HG03558 (cell line): ENCODE measurements around the gene EED.
A peak's percentile ranks its signal among the peaks of the same experiment; 100 is the strongest.
"Not testable (repeated sequence)": the region's sequence is repeated elsewhere in the genome, so short reads cannot be mapped to it uniquely, and the experiment has no call there.

Experiments
- ATAC-seq: cut with Tn5 transposase; IDR thresholded peaks from one replicate; pipeline ENCODE4 v1.9.1; 2021; ENCODE audit warnings: moderate number of reproducible peaks; ENCODE audit not compliant: unreplicated experiment; ENCODE audit errors: extremely low read depth

The EED gene

DNA sequence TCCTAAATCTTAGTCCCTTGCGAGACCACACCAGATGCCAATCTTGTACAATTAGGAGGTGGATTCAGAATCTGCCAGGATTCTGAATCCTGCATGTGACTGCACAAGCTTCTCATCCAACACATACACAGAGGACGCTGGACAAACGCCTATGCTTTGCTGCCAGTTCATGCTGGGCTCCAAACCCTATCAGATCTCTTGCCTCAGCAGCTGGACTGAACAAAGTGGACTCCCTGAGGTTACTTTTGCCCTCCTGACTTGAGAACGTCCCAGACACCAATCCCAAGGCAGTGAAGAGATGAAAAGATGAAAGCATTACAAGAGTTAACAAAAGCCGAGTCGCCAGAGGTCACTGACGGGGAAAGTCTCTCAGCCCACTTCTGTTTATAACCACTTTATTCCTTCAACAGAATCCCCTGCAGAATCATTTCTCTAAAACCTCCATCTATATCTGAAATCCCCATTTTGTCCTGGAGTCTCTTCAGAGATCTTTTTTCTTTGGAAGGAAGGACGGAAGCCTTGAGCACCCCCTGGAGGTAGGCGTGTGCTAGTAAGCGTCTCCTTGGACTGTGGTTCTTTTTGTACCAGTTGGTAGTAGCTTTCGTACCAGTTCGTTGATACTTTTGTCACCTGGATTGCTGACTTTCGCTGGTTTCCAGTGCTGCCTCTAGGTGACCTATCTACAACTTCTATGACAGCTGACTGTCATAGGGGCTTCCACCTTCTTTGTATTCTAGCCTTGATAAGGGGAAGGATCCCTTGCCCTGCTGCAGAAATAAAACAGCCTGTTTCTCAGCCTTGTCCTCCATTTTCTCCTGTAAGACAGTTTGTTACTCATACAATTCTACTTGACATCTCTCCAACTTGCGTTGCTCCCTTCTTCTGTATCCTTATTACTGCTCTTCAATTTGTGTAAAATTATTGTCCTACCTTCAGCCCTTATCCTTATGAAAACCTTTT lies 26.1 kb upstream of the EED start:
- peak; percentile 29 for ATAC-seq

DNA sequence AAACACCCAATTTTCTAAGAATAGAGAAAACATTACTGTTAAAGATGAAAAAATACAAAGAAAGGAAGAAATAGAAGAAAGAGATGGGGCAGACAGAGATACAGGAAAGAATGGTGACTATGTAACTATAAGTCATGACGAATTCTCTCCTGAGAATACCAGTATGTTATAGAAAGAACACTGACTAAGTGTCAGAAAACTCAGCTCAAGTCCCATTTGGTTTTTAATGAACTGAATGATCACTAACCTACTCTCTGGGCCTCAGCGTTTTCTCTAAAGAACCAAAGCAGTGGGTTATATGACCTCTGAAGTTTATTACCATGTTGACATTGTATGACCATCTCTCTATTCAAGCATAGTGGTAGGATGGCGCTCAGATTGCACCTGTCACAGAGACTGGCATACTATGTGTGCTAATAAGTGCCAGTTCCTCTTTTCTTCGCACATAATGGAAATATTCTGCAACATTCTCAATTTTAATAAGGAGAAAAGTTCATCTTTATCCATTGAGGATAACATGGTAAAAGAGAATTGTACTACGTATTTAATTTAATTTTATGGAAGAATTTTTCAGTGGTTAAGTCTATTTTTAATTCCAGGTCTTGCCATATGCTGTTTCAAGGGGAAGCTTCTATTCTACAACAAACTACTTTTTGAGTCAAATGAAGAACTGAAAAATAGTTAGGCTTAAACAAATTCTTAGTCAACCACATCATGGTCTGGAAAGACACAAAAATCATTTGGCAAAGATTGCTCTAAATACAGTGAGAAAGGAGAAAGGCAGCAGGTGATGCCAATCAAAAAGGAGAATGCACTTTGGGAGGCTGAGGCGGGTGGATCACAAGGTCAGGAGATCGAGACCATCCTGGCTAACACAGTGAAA lies 25.0 kb upstream of the EED start:
- ATAC-seq = peak; percentile 36

DNA sequence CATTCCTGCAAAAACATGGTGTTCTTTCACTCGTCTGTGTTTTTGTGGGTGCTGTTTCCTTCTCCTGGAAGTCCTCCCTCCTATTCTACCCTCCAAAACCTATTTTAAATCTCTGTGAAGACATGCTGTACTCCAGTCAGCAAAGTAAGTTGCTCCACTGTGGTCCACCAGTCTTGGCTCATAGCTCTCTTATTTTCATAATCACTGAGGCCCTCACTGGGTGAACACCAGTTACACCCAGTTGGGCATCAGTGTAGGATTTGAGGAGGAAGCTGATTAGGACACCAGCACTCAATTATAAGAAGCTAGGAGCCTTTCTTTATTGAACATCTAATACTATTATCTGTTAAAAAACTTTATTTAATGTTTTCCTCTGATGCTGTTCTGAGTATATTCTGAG lies 23.9 kb upstream of the EED start:
- ATAC-seq = no peak

DNA sequence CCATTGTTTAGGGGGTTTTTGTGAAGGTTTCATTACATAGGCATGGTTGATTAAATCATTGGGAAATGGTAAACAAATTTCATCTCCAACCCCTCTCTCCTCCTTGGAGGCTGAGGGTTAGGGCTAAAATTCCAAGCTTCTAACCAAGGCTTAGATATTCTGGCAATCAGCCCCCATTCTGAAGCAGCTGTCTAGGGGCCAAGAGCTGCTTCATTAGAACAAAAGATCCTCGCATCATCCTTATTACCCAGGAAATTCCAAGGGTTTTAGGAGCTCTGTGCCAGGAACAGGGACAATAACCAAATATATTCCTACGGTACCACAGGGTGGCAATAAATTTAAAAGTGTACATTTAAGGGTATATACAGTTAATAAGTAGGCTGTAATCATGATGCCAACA lies 22.5 kb upstream of the EED start:
- ATAC-seq = no peak

DNA sequence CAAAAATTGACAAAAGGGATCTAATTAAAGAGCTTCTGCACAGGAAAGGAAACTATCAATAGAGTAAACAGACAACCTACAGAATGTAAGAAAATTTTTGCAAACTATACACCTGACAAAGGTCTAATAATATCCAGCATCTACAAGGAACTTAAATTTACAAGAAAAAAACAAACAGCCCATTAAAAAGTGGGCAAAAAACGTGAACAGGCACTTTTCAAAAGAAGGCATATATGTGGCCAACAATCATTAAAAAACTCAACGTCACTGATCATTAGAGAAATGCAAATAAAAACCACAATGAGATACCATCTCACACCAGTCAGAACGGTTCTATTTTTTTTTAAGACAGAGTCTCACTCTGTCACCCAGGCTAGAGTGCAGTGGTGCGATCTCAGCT lies 20.0 kb upstream of the EED start:
- ATAC-seq = not testable (repeated sequence)

DNA sequence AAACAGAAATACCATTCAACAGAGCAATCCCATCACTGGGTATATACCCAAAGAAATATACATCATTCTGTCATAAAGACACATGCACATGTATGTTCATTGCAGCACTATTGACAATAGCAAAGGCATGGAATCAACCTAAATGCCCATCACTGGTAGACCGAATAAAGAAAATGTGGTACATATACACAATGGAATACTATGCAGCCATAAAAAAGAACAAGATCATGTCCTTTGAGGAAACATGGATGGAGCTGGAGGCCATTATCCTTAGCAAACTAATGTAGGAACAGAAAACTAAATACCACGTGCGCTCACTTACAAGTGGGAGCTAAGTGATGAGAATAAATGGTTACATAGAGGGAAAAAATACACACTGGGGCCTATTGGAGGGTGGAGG lies 19.2 kb upstream of the EED start:
- not testable (repeated sequence) for ATAC-seq

DNA sequence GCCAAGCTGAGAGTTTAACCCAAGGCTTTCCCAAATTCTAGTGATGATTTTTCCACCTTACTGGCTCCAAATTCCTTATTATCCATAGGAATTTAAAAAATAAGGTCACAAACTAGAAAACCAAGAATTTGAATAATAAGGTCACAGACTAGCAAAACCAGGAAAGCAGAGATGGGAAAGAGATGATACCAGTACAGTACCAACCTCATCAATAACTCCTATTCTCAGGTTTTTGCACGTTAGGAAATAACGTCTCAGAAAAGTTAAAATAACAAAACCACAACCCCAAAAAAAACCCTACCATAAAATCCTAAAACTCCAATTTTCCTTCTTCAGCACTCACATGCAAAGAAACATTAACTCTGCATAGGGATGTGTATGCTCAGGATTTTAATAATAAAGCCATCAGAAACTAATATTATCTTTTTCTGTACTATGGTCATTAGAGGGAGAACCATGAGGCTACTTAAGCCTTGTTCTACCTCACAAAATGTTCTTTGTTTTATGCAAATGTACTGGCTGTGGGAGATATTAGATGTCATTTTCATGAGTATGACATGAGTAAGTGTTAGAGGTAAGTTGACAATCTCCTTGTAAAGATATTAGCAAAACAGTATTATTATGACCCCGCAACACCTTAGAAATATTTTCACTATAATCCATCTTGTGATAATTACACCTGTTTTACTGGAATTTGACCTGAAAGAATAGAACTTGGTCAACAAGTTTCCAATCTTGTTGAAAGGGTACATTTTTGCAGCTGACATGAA lies 16.1 kb upstream of the EED start:
- no peak for ATAC-seq

DNA sequence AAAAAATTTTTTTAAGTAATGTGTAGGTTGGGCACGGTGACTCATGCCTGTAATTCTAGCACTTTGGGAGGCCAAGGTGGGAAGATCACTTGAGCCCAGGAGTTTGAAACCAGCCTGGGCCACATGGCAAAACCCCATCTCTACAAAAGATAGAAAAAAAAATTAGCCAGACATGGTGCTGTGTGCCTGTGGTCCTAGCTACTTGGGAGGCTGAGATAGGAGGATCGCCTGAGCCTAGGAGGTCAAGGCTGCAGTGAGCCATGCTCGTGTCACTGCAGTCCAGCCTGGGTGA lies 15.6 kb upstream of the EED start:
- ATAC-seq = not testable (repeated sequence)

DNA sequence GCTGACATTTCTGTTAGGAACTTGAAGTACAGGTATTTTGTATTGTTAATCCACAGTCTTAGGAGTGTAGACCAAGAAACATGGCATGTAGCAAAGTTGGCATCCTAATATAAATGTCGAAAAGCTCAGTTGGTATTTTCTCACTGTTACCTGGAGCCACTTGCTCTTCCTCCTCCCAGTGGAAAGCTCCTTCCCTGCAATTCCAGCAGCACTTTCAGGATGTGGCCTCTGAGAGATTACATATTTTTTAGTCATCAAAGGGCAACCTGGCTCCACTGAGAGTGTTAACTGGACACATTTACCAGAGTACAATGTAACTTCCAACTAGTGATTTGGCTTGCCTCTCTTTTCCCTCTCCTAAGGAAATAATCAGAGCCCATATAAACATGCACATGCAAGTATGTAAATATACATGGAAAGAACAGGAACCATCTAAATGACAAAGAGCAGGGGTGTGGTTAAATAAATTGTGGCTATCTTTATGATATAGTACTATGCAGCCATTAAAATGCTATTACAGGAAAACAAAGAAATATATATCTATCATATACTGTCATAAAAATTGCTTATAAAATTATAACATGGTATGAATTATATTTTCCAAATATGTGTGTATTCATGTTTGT lies 14.3 kb upstream of the EED start:
- ATAC-seq = no peak

DNA sequence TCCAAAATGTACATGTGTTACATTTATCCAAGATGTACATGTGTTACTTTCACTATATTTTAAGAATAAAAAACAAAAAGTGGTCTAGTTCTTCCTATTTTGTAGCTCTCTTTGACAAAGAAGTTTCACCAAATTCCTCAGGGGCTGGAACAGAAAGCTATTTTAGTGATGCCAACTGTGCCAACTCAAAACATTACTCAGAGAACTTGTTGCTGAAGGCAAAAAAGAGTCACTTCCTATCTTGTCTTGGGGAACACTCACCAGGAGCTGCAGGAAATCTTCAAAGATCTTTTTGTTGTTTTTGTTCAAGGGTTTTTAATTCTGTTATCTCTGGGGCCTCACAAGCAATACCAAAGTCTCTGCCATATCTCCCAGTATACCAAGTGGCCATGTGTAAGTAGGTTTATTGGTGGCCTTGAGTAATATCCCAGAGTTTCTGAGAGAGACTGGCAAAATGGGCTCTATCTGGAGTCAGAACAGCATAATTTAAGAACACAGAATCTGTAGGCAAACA lies 13.6 kb upstream of the EED start:
- ATAC-seq = no peak

DNA sequence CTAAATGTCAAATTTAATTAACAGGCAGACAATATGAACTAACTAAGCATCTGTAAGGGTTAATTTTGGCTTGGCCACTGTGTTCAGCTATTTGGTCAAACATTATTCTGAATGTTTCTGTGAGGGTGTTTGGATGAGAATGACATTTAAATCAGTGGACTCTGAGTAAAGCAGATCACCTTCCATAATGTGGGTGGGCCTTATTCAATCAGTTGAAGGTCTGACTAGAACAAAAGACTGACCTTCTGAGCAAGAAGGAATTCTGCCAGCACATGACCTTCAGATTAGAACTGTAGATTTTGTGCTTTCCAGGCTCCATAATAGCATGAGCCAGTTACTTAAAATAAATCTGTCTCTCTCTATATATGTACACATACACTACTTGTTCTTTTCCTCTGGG lies 12.0 kb upstream of the EED start:
- no peak for ATAC-seq

DNA sequence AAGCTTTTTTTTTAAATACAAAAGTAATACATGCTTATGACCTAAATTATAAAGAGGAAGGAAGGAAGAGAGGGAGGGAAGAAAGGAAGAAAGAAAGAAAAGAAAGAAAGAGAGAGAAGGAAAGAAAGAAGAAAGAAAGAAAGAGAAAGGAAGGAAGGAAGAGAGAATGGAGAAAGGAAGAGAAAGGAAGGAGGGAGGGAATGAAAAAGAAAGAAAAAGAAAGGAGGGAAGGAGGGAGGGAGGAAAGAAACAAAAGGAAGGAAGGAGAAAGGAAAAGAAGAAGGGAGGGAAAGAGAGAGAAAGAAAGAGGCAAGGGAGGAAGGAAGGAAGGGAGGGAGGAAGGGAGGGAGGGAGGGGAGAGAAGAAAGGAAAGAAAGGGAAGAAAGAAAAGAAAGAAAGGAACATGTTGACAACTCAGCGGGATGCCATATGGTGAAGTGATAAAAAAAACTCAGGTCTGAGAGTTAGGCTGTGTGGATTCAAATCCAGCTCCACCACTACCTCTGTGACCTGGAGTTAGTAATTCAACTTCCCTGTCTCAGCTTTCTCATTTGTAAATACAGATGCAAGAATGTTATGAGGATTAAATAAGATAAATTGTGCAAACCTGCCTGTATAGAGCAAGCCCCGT lies 9.6 kb upstream of the EED start:
- no peak for ATAC-seq

DNA sequence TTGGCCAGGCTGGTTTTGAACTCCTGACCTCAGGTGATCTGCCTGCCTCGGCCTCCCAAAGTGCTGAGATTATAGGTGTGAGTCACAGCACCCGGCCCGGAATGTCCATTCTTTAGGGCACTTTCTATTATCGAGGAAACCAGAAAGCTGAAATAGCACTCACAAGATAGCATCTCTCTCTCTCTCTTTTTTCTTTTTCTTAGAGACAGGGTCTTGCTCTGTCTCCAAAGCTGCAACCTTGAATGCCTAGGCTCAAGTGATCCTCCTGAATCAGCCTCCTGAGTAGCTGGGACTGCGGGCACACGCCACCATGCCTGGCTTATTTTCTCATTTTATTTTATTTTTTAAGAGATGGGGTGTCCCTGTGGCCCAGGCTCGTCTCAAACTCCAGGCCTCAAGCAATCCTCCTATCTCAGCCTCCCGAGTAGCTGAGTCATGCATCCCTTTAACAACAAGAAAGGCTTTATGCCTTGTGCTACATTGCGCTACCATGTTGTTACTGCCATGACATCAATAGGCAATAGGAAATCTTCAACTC lies 7.2 kb upstream of the EED start:
- no peak for ATAC-seq

DNA sequence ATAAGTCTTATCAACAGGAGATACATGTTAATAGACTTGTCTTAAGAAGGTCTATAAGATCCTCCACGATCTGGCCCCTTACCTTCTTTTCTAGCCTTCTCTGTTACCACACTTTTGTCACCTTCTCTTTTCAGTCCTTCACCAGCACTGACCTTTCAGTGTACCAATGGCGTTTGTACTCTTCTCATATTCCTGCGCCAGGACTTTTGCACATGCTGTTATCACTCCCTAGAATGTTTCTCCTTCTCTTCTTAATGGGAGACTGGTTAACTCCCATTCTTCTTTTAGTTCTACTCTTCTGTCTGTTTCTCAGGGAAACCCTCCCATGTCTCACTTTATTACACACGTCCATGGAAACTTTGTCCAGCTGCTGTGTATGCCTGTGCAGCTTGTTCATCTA lies 4.4 kb upstream of the EED start:
- ATAC-seq = no peak

DNA sequence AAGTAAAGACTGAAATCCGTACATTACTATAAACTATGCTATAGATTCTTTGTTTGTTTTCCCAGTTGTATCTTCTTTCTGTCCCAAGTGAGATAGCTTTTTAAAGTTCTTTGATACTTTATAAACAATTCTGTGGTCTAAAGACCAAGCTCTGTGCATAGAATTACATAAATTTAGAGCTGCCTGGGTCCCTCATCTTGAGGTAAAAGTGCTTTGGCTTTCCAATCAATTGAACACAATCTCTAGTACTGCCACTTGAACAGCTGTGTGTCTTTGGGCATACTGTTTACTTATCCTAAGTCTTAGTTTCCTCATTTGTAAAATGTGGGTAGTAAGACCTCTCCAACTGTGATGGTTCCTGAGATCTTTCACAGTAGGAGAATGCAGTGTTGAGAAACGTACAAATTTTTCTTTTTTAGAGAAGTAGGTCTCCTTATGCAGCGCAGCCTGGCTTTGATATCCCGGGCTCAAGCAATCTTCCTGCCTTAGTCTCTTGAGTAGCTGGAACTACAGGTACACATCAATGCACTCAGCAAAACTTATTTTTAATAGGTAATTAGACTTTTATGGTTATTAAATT lies 2.5 kb upstream of the EED start:
- no peak for ATAC-seq

DNA sequence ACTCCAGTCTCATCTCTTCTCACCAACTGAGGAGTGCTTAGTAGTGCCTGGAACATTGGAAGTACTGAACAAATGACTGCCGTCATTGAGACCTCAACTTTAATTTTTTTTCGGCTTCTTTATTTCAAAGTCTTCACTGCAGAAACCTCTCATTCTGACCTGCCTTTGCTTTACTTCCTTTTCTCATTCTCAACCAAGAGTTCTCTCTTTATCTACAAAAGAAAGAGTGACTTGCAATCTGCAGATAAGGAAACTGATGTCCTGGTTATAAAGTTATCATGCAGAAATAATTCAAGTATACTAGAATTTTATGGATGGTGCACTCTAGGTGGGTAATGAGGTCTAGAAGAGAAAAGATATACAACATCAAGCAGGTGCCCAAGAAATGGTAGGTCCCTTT lies 1.2 kb upstream of the EED start:
- ATAC-seq = no peak

DNA sequence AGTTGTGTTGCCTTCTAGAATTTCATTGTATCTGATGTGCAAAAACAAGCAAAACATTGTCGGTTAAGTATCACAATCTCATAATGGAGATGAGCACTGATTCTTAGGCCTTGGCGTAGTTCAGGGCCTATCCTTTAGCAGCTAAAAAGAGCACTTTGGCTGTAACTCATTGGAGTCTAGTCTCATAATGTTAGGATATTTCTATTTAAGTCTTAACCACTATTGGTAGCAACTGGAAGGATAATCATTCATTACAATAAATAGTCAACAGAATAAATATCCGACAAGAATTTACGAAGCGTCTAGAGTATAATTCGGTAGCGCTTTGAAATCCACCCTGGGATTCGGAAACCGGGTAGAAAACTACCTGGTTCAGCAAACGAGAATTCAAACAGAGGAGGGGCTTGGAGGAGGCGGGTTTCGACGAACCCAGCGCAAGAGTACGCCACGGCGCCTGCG lies 461 bp upstream of the EED start:
- peak; percentile 55 for ATAC-seq

DNA sequence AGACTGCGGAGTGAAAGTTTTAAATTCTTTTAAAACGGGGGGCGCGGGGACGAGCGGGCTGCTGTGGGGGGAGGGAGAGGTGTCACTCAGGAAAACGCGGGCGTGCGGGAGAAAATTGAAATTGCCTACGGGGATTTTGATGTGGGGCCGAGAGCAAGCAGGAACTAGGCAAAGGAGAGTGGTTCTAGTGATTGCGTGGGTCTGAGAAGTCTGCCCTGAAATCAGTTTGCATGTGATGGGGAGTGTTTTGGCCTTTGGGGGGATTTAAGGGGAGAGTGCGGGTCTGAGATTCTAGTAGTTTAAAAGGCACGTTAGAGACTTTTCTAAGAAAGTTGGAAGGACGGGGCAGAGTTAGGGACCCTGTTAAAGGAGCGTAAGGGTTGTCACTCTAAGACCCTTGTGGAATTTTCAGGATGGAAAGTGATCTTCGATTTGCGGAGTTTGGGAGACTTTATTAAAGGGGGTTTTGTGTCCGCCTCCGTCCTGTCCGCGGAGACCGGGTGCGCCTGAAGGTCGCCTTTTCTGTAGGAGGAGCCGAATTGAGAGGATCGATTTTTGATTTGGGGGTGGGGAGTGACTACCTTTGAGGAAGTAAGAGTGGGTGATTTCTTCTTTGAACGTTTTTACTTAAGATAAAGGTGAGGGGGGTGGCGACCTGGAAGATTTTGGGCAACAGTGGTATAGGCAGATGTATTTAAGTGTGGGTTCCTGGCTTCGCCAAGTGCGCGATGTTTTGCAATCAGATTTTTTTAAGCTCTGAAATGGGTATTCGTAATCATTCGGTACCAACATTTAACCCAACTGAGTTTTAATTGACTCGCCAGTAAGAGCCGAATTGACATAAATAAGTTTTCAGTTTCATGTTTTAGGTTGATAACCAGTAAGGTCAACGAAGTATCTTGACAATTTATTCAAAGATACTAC lies 1.1 kb downstream of the EED start:
- no peak for ATAC-seq
